Measurements from ENCODE around the gene TMEM18. TPM values are rescaled to one million over a fixed set of nuclear protein-coding genes. Genes with fewer than 3 reads are reported as not detected.

The TMEM18 gene
- total RNA-seq, 1 experiment from 2014 or later: 33.5 TPM

- no peak for TF ChIP-seq REST (IDR thresholded peaks at IDR 0.05; ENCODE audit: low read depth)
- no peak for TF ChIP-seq EZH2phosphoT487 (IDR thresholded peaks at IDR 0.05; ENCODE audit: borderline replicate concordance)
- no peak for TF ChIP-seq POLR2AphosphoS5 (IDR thresholded peaks at IDR 0.05; ENCODE audit: low read depth, low read length)
- no peak for TF ChIP-seq YY1 (IDR thresholded peaks at IDR 0.05; ENCODE audit: extremely low read depth, insufficient replicate concordance, low read depth, low read length)
Observed at GRCh38 chr2:715038-715437, 37.8 kb upstream of the TMEM18 start (continued).

- Histone ChIP-seq H3K4me3 (replicated peaks in 1 of 2; ENCODE audit: low read depth in 1 of 2, low read length in 2 of 2) (no peak overlapping the region), H3K9ac (ENCODE audit: low read length) (no peak overlapping the region), H3K27me3 (ENCODE audit: insufficient read depth, low read length) (peaks cover 18% of the 10 kb centered on the region), H3K27ac (ENCODE audit: low read depth, low read length) (no peak overlapping the region), H3K36me3 (ENCODE audit: control insufficient read depth in 1 of 2, insufficient read depth in 2 of 2, low read length in 2 of 2) (no peaks in the 10 kb centered on the region), H3K9me2 (ENCODE audit: insufficient read depth) (no peaks in the 10 kb centered on the region), H4K20me1 (ENCODE audit: insufficient read depth) (no peaks in the 10 kb centered on the region), H3K4me1 (ENCODE audit: control insufficient read depth in 1 of 2, insufficient read depth in 2 of 2, low read length in 2 of 2) (no peaks in the 10 kb centered on the region; a peak in 1 of 4 replicates), H3K9me3 (ENCODE audit: control insufficient read depth in 1 of 2, insufficient read depth in 1 of 2, low read depth in 1 of 2, low read length in 2 of 2) (no peaks in the 10 kb centered on the region), H2AFZ (ENCODE audit: low read depth, low read length, poor library complexity, severe bottlenecking) (no peak overlapping the region), H3K4me2 (ENCODE audit: low read length) (peak overlapping the region; percentile 4), H3K79me2 (ENCODE audit: insufficient read depth, low read length) (no peaks in the 10 kb centered on the region)
- ChIA-PET CTCF (interaction anchor here (1.8 kb wide), 1 partner anchor 11 kb away, joined by 8 read pairs; no protein-coding TSS in a partner anchor), RAD21 (ENCODE audit: low non-redundant PET in 1 of 2, low total read pairs in 2 of 2, uncharacterized antibody in 2 of 2, unreplicated experiment in 2 of 2) (interaction anchor here in 1 of 2 experiments (0.7 kb wide), 1 partner anchor 8 kb away, joined by 3 read pairs; no protein-coding TSS in a partner anchor), POLR2A (no interaction called here)
- intact Hi-C loops (cut with micrococcal nuclease): loop anchor here (2.0 to 10.0 kb wide), 4 partner anchors 185 to 833 kb away; no protein-coding TSS in a partner anchor
- TF ChIP-seq RAD21 (IDR thresholded peaks at IDR 0.05; ENCODE audit: low read depth) (peak; percentile 82), EZH2phosphoT487 (IDR thresholded peaks at IDR 0.05; ENCODE audit: borderline replicate concordance) (no peak), CTCF (IDR thresholded peaks at IDR 0.05 in 2 of 3, conservative IDR thresholded peaks at IDR 0.05 in 1 of 3; ENCODE audit: borderline replicate concordance in 1 of 3, insufficient read depth in 1 of 3, low read depth in 2 of 3, low read length in 2 of 3) (peak; percentile 61 to 91 (median 85))
- peak; percentile 94 for ATAC-seq
- no TSS peak for BruUV-seq (replicated peaks)
- peak; percentile 46 for DNase-seq (ENCODE audit: low read depth, low spot score)
Observed at GRCh38 chr2:714005-714741, 37.0 kb upstream of the TMEM18 start.

Data from HCT116 (cell line).